ENCODE results near the gene LPIN1. TPM values are rescaled to one million over a fixed set of nuclear protein-coding genes. Genes with fewer than 3 reads are reported as not detected.

LPIN1 gene
- total RNA-seq, 1 donor from 2014 or later: 23.4 TPM

GRCh38 chr2:11869391-11869991 lies 123.1 kb downstream of the LPIN1 start:
- Histone ChIP-seq H3K9ac (ENCODE audit: low read length) (no peak overlapping the region), H3K4me3 (ENCODE audit: insufficient read depth, low read depth, low read length) (no peak overlapping the region), H3K27ac (ENCODE audit: low read depth, low read length) (no peak overlapping the region), H2AFZ (ENCODE audit: low read depth, low read length) (no peak overlapping the region), H3K27me3 (ENCODE audit: insufficient read depth, low read length) (no peaks in the 10 kb centered on the region), H3K4me1 (ENCODE audit: insufficient read depth, low read length) (peaks cover 1% of the 10 kb centered on the region), H3K4me2 (ENCODE audit: low read length) (no peak overlapping the region), H3K9me3 (ENCODE audit: insufficient read depth, low read depth, low read length) (no peaks in the 10 kb centered on the region), H3K79me2 (ENCODE audit: insufficient read depth, low read length) (no peaks in the 10 kb centered on the region), H4K20me1 (ENCODE audit: insufficient read depth, low read length) (no peaks in the 10 kb centered on the region), H3K36me3 (ENCODE audit: insufficient read depth, low read length) (no peaks in the 10 kb centered on the region)
- no peak for TF ChIP-seq EZH2 (IDR thresholded peaks at IDR 0.05; ENCODE audit: insufficient read depth, low read length)
- TF ChIP-seq, protein P1, sequence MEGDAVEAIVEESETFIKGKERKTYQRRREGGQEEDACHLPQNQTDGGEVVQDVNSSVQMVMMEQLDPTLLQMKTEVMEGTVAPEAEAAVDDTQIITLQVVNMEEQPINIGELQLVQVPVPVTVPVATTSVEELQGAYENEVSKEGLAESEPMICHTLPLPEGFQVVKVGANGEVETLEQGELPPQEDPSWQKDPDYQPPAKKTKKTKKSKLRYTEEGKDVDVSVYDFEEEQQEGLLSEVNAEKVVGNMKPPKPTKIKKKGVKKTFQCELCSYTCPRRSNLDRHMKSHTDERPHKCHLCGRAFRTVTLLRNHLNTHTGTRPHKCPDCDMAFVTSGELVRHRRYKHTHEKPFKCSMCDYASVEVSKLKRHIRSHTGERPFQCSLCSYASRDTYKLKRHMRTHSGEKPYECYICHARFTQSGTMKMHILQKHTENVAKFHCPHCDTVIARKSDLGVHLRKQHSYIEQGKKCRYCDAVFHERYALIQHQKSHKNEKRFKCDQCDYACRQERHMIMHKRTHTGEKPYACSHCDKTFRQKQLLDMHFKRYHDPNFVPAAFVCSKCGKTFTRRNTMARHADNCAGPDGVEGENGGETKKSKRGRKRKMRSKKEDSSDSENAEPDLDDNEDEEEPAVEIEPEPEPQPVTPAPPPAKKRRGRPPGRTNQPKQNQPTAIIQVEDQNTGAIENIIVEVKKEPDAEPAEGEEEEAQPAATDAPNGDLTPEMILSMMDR (IDR thresholded peaks at IDR 0.05; ENCODE audit: insufficient read depth, low read depth, low read length): no peak
- Mint-ChIP-seq H3K27ac (ENCODE audit: unreplicated experiment) (no peak overlapping the region), H3K27me3 (ENCODE audit: low read depth, unreplicated experiment) (peaks cover 10% of the 10 kb centered on the region), H3K9me3 (ENCODE audit: unreplicated experiment) (peaks cover 3% of the 10 kb centered on the region), H3K36me3 (ENCODE audit: low read depth, unreplicated experiment) (no peaks in the 10 kb centered on the region), H3K4me1 (ENCODE audit: low read depth, unreplicated experiment) (peaks cover 6% of the 10 kb centered on the region), H3K4me3 (ENCODE audit: unreplicated experiment) (no peak overlapping the region)
- DNase-seq (ENCODE audit: low read depth): no peak
- no peak for FAIRE-seq

- DNase-seq (ENCODE audit: low read depth): no peak
- Histone ChIP-seq H3K27me3 (ENCODE audit: insufficient read depth, low read length) (no peaks in the 10 kb centered on the region), H2AFZ (ENCODE audit: low read depth, low read length) (no peak overlapping the region), H3K9ac (ENCODE audit: low read length) (no peak overlapping the region), H3K4me1 (ENCODE audit: insufficient read depth, low read length) (no peaks in the 10 kb centered on the region), H3K36me3 (ENCODE audit: insufficient read depth, low read length) (no peaks in the 10 kb centered on the region), H3K4me2 (ENCODE audit: low read length) (no peak overlapping the region), H3K79me2 (ENCODE audit: insufficient read depth, low read length) (no peaks in the 10 kb centered on the region), H3K27ac (ENCODE audit: low read depth, low read length) (no peak overlapping the region), H3K9me3 (ENCODE audit: insufficient read depth, low read depth, low read length) (no peaks in the 10 kb centered on the region), H4K20me1 (ENCODE audit: insufficient read depth, low read length) (no peaks in the 10 kb centered on the region), H3K4me3 (ENCODE audit: insufficient read depth, low read depth, low read length) (no peak overlapping the region)
- Mint-ChIP-seq H3K27me3 (ENCODE audit: low read depth, unreplicated experiment) (peaks cover 8% of the 10 kb centered on the region), H3K27ac (ENCODE audit: unreplicated experiment) (no peak overlapping the region), H3K36me3 (ENCODE audit: low read depth, unreplicated experiment) (no peaks in the 10 kb centered on the region), H3K4me3 (ENCODE audit: unreplicated experiment) (no peak overlapping the region), H3K9me3 (ENCODE audit: unreplicated experiment) (peaks cover 3% of the 10 kb centered on the region), H3K4me1 (ENCODE audit: low read depth, unreplicated experiment) (peaks cover 6% of the 10 kb centered on the region)
- no peak for TF ChIP-seq EZH2 (IDR thresholded peaks at IDR 0.05; ENCODE audit: insufficient read depth, low read length)
- TF ChIP-seq, protein P1 (IDR thresholded peaks at IDR 0.05; ENCODE audit: insufficient read depth, low read depth, low read length): no peak
- no peak for FAIRE-seq
Observed at GRCh38 chr2:11870064-11870463, 123.6 kb downstream of the LPIN1 start.

- TF ChIP-seq EZH2 (IDR thresholded peaks at IDR 0.05; ENCODE audit: insufficient read depth, low read length): no peak
- TF ChIP-seq, protein P1 (IDR thresholded peaks at IDR 0.05; ENCODE audit: insufficient read depth, low read depth, low read length): no peak
- H3K27me3 Mint-ChIP-seq (ENCODE audit: low read depth, unreplicated experiment): peaks cover 8% of the 10 kb centered on the region
- Histone ChIP-seq H3K79me2 (ENCODE audit: insufficient read depth, low read length) (no peaks in the 10 kb centered on the region), H3K27me3 (ENCODE audit: insufficient read depth, low read length) (no peaks in the 10 kb centered on the region), H3K27ac (ENCODE audit: low read depth, low read length) (no peak overlapping the region), H3K36me3 (ENCODE audit: insufficient read depth, low read length) (no peaks in the 10 kb centered on the region), H3K9me3 (ENCODE audit: insufficient read depth, low read depth, low read length) (no peaks in the 10 kb centered on the region), H3K4me3 (ENCODE audit: insufficient read depth, low read depth, low read length) (no peak overlapping the region), H2AFZ (ENCODE audit: low read depth, low read length) (no peak overlapping the region), H4K20me1 (ENCODE audit: insufficient read depth, low read length) (no peaks in the 10 kb centered on the region), H3K9ac (ENCODE audit: low read length) (no peak overlapping the region), H3K4me1 (ENCODE audit: insufficient read depth, low read length) (no peaks in the 10 kb centered on the region), H3K4me2 (ENCODE audit: low read length) (no peak overlapping the region)
- no peaks in the 10 kb centered on the region for H3K36me3 Mint-ChIP-seq (ENCODE audit: low read depth, unreplicated experiment)
- FAIRE-seq (no peak), DNase-seq (ENCODE audit: low read depth) (no peak)
- H3K27ac Mint-ChIP-seq (ENCODE audit: unreplicated experiment): no peak overlapping the region
- H3K9me3 Mint-ChIP-seq (ENCODE audit: unreplicated experiment): peaks cover 3% of the 10 kb centered on the region
- H3K4me1 Mint-ChIP-seq (ENCODE audit: low read depth, unreplicated experiment): peaks cover 6% of the 10 kb centered on the region
- H3K4me3 Mint-ChIP-seq (ENCODE audit: unreplicated experiment): no peak overlapping the region
Observed at GRCh38 chr2:11870584-11870983, 124.2 kb downstream of the LPIN1 start.
